Activated CD8-positive, alpha-beta memory T cell treated with anti-CD3 and anti-CD28 coated beads, Interleukin-2, amount 10 ng/mL, durations not matched to agents 7 days and 5 days (primary cell): ENCODE measurements around the gene VEGFD. TPM values are rescaled to one million over a fixed set of nuclear protein-coding genes. Genes with fewer than 3 reads are reported as not detected.

Experiments
- ATAC-seq: fragments of 150-1000 bp; cut with Tn5 transposase; one replicate; pipeline ENCODE4 v1.10.0; 2021; ENCODE audit warnings: moderate library complexity
- CTCF ChIA-PET: fragments of 350-600 bp; sonication (Branson Sonifier 250); formaldehyde crosslinking; loops from one replicate; lab custom pipeline; 2021; ENCODE audit warnings: antibody characterized with exemption; lab: Charles Lee
- DNase-seq: peaks from one replicate; pipeline ENCODE4 v3.0.0-alpha.2; 2020
- H3K27ac Mint-ChIP-seq: one replicate; pipeline ENCODE4 v1.8.0; 2021; ENCODE audit warnings: mild to moderate bottlenecking, mixed read lengths
- H3K27me3 Mint-ChIP-seq: one replicate; pipeline ENCODE4 v1.8.0; 2021; ENCODE audit warnings: mixed read lengths
- H3K36me3 Mint-ChIP-seq: one replicate; pipeline ENCODE4 v1.8.0; 2021; ENCODE audit warnings: mild to moderate bottlenecking, mixed read lengths
- H3K4me1 Mint-ChIP-seq: one replicate; pipeline ENCODE4 v1.8.0; 2021; ENCODE audit warnings: mixed read lengths
- H3K4me3 Mint-ChIP-seq: one replicate; pipeline ENCODE4 v1.8.0; 2021; ENCODE audit warnings: mild to moderate bottlenecking, moderate library complexity, mixed read lengths
- H3K9me3 Mint-ChIP-seq: one replicate; pipeline ENCODE4 v1.8.0; 2022; ENCODE audit warnings: low read depth, mixed read lengths
- total RNA-seq, 2 experiments: library from RNA; stranded (reverse); gene quantifications; one replicate each; pipeline ENCODE4 v1.2.3, GENCODE V29; 2021

VEGFD gene
- total RNA-seq: not detected

GRCh38 chrX:15384304-15384703 is at the start of gene VEGFD:
Gene VEGFD, minus strand, starts transcription at chrX:15384413. Its CDS starts 467 bp downstream, at chrX:15383946.
- H3K27ac Mint-ChIP-seq: no peak within 1 kb of the TSS
- H3K27me3 Mint-ChIP-seq: peaks cover 4% of the 10 kb centered on the region
- CTCF ChIA-PET: no interaction called here
- H3K4me1 Mint-ChIP-seq: no peaks in the 10 kb centered on the region
- no peaks in the 10 kb centered on the region for H3K36me3 Mint-ChIP-seq
- no peak for DNase-seq
- ATAC-seq: no peak
- no peaks in the 10 kb centered on the region for H3K9me3 Mint-ChIP-seq
- no peak within 1 kb of the TSS for H3K4me3 Mint-ChIP-seq

- DNase-seq (no peak), ATAC-seq (no peak)
- CTCF ChIA-PET: no interaction called here
- Mint-ChIP-seq H3K9me3 (no peaks in the 10 kb centered on the region), H3K27ac (no peak overlapping the region), H3K36me3 (no peaks in the 10 kb centered on the region), H3K4me3 (no peak overlapping the region), H3K4me1 (no peaks in the 10 kb centered on the region), H3K27me3 (peaks cover 17% of the 10 kb centered on the region)
Observed at GRCh38 chrX:15430584-15430983, 46.4 kb upstream of the VEGFD start.

GRCh38 chrX:15430076-15430475 is 45.9 kb upstream of the VEGFD start:
- CTCF ChIA-PET: no interaction called here
- Mint-ChIP-seq H3K27ac (no peak overlapping the region), H3K4me3 (no peak overlapping the region), H3K36me3 (no peaks in the 10 kb centered on the region), H3K9me3 (no peaks in the 10 kb centered on the region), H3K4me1 (no peaks in the 10 kb centered on the region), H3K27me3 (peaks cover 17% of the 10 kb centered on the region)
- DNase-seq (no peak), ATAC-seq (no peak)

- Mint-ChIP-seq H3K36me3 (no peaks in the 10 kb centered on the region), H3K27ac (no peak overlapping the region), H3K4me3 (no peak overlapping the region), H3K4me1 (no peaks in the 10 kb centered on the region), H3K27me3 (no peaks in the 10 kb centered on the region), H3K9me3 (no peaks in the 10 kb centered on the region)
- no peak for DNase-seq
- CTCF ChIA-PET: no interaction called here
- ATAC-seq: no peak
Observed at GRCh38 chrX:15425024-15425423, 40.8 kb upstream of the VEGFD start.

GRCh38 chrX:15418707-15419181 is 34.5 kb upstream of the VEGFD start:
- ATAC-seq: no peak
- Mint-ChIP-seq H3K27me3 (no peaks in the 10 kb centered on the region), H3K4me3 (no peak overlapping the region), H3K9me3 (peaks cover 2% of the 10 kb centered on the region), H3K4me1 (no peaks in the 10 kb centered on the region), H3K36me3 (no peaks in the 10 kb centered on the region), H3K27ac (no peak overlapping the region)
- CTCF ChIA-PET: no interaction called here
- no peak for DNase-seq

- no peaks in the 10 kb centered on the region for H3K4me1 Mint-ChIP-seq
- DNase-seq: no peak
- no peak overlapping the region for H3K27ac Mint-ChIP-seq
- ATAC-seq: no peak
- no peaks in the 10 kb centered on the region for H3K36me3 Mint-ChIP-seq
- H3K4me3 Mint-ChIP-seq: no peak overlapping the region
- H3K9me3 Mint-ChIP-seq: peaks cover 2% of the 10 kb centered on the region
- H3K27me3 Mint-ChIP-seq: no peaks in the 10 kb centered on the region
- CTCF ChIA-PET: no interaction called here
Observed at GRCh38 chrX:15418041-15418706, 34.0 kb upstream of the VEGFD start.

GRCh38 chrX:15416133-15416993 is 32.1 kb upstream of the VEGFD start:
- DNase-seq (no peak), ATAC-seq (no peak)
- CTCF ChIA-PET: no interaction called here
- Mint-ChIP-seq H3K27ac (no peak overlapping the region), H3K27me3 (peaks cover 4% of the 10 kb centered on the region), H3K4me3 (no peak overlapping the region), H3K4me1 (no peaks in the 10 kb centered on the region), H3K36me3 (no peaks in the 10 kb centered on the region), H3K9me3 (peaks cover 2% of the 10 kb centered on the region)

- Mint-ChIP-seq H3K4me3 (no peak overlapping the region), H3K9me3 (peaks cover 2% of the 10 kb centered on the region), H3K36me3 (no peaks in the 10 kb centered on the region), H3K27ac (no peak overlapping the region), H3K4me1 (no peaks in the 10 kb centered on the region), H3K27me3 (peaks cover 6% of the 10 kb centered on the region)
- CTCF ChIA-PET: no interaction called here
- ATAC-seq (no peak), DNase-seq (no peak)
Observed at GRCh38 chrX:15413101-15413500, 28.9 kb upstream of the VEGFD start.

- DNase-seq (no peak), ATAC-seq (no peak)
- Mint-ChIP-seq H3K9me3 (no peaks in the 10 kb centered on the region), H3K36me3 (no peaks in the 10 kb centered on the region), H3K27ac (no peak overlapping the region), H3K27me3 (peaks cover 6% of the 10 kb centered on the region), H3K4me1 (no peaks in the 10 kb centered on the region), H3K4me3 (no peak overlapping the region)
- CTCF ChIA-PET: no interaction called here
Observed at GRCh38 chrX:15410947-15411346, 26.7 kb upstream of the VEGFD start.

GRCh38 chrX:15410430-15410829 is 26.2 kb upstream of the VEGFD start:
- CTCF ChIA-PET: no interaction called here
- Mint-ChIP-seq H3K27ac (no peak overlapping the region), H3K27me3 (peaks cover 6% of the 10 kb centered on the region), H3K36me3 (no peaks in the 10 kb centered on the region), H3K4me3 (no peak overlapping the region), H3K4me1 (no peaks in the 10 kb centered on the region), H3K9me3 (no peaks in the 10 kb centered on the region)
- ATAC-seq (no peak), DNase-seq (no peak)

GRCh38 chrX:15405846-15406245 is 21.6 kb upstream of the VEGFD start:
- CTCF ChIA-PET: no interaction called here
- peaks cover 1% of the 10 kb centered on the region for H3K27me3 Mint-ChIP-seq
- ATAC-seq: no peak

GRCh38 chrX:15404401-15405096 is 20.3 kb upstream of the VEGFD start:
- Mint-ChIP-seq H3K27me3 (no peaks in the 10 kb centered on the region), H3K4me3 (no peak overlapping the region), H3K36me3 (no peaks in the 10 kb centered on the region), H3K4me1 (peaks cover 2% of the 10 kb centered on the region), H3K27ac (no peak overlapping the region), H3K9me3 (no peaks in the 10 kb centered on the region)
- ATAC-seq: no peak
- DNase-seq: no peak
- CTCF ChIA-PET: no interaction called here

More at GRCh38 chrX:15405846-15406245, 21.6 kb upstream of the VEGFD start:
- Mint-ChIP-seq H3K27ac (no peak overlapping the region), H3K4me3 (no peak overlapping the region), H3K36me3 (no peaks in the 10 kb centered on the region), H3K4me1 (peaks cover 2% of the 10 kb centered on the region), H3K9me3 (no peaks in the 10 kb centered on the region)
- DNase-seq: no peak

- no peaks in the 10 kb centered on the region for H3K36me3 Mint-ChIP-seq
- ATAC-seq (no peak), DNase-seq (no peak)
- no peak overlapping the region for H3K27ac Mint-ChIP-seq
- H3K4me1 Mint-ChIP-seq: peaks cover 2% of the 10 kb centered on the region
- H3K27me3 Mint-ChIP-seq: peaks cover 2% of the 10 kb centered on the region
- H3K9me3 Mint-ChIP-seq: no peaks in the 10 kb centered on the region
- no peak overlapping the region for H3K4me3 Mint-ChIP-seq
- CTCF ChIA-PET: no interaction called here
Observed at GRCh38 chrX:15401378-15401777, 17.2 kb upstream of the VEGFD start.
